ENCODE measurements around the gene PTGES.

Gene PTGES

GRCh38 chr9:129696944-129697655, 55.7 kb downstream of the PTGES start:
- no peak for DNase-seq (ENCODE audit: extremely low read depth, low read depth)
- no peak for TF ChIP-seq CTCF (IDR thresholded peaks at IDR 0.05; ENCODE audit: low read depth, low read length)

DNA sequence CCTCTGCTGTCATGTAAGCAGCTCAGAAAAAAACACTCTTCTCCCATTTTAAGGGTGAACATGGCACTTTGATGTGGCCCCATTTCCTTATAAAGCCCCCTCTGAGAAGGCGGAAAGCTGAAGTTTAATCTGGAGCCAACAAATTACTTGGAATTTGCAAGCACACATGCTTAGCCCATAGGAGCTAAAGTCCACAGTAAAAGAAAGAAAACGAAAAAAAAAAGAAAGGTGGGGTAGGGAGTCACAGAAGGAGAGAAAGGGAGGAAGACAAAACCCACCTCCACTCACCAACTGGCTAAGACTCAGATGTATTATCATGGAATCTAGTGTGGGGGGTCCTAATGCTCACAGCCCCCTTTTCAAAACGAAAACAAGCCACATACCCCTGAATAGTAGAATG, 57.0 kb downstream of the PTGES start:
- no peak for DNase-seq (ENCODE audit: extremely low read depth, low read depth)
- TF ChIP-seq CTCF (IDR thresholded peaks at IDR 0.05; ENCODE audit: low read depth, low read length): no peak

GRCh38 chr9:129694243-129694646, 58.6 kb downstream of the PTGES start:
- no peak for DNase-seq (ENCODE audit: extremely low read depth, low read depth)
- no peak for TF ChIP-seq CTCF (IDR thresholded peaks at IDR 0.05; ENCODE audit: low read depth, low read length)

- TF ChIP-seq CTCF (IDR thresholded peaks at IDR 0.05; ENCODE audit: low read depth, low read length): no peak
Measured at GRCh38 chr9:129693741-129694140, 59.1 kb downstream of the PTGES start.

GRCh38 chr9:129692534-129692933, 60.3 kb downstream of the PTGES start:
- no peak for TF ChIP-seq CTCF (IDR thresholded peaks at IDR 0.05; ENCODE audit: low read depth, low read length)
- no peak for DNase-seq (ENCODE audit: extremely low read depth, low read depth)

More at GRCh38 chr9:129693741-129694140, 59.1 kb downstream of the PTGES start:
- DNase-seq (ENCODE audit: extremely low read depth, low read depth): no peak

Measured in AG09319 (cell line).